ENCODE measurements around the gene ABCA7.

Gene ABCA7

DNA sequence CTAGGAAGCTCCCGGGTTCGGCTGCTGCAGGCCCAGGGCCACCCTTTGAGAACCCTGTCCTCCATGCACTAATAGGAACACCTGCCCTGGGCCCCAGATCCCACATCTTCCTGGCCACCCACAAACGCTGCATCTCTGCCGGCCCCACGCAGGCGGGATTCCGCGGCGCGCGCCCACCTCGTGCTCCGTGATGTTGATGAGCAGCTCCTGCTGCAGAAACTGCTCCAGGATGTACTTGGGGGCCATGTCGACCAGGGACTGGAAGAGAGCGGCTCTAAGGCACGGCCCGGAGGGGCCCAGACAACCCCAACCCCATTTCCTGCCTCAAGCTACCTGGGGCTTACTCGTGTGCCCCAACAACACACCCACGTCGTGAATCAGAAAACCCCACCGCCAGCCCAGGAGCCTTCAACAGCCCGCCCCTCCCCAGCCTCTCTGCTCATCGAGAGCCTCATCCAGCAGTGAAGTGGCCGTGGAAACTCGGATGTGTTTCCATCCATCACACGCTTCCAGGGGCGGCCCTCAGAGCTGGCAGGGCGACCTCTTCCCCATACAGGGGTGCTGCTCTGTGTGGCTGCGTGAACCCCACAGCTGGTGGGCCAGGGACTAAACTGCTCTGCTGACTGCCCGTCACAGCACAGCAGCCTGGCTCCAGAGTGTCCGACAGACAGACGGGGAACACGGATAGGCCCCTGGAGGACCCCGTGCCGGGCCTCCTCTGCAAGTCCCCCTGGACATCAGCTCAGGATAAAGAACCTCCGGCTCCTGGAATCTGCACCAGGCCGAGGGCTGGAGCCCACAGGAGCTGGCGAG lies 51.0 kb downstream of the ABCA7 start:
- peak; percentile 57 to 67 for DNase-seq

DNA sequence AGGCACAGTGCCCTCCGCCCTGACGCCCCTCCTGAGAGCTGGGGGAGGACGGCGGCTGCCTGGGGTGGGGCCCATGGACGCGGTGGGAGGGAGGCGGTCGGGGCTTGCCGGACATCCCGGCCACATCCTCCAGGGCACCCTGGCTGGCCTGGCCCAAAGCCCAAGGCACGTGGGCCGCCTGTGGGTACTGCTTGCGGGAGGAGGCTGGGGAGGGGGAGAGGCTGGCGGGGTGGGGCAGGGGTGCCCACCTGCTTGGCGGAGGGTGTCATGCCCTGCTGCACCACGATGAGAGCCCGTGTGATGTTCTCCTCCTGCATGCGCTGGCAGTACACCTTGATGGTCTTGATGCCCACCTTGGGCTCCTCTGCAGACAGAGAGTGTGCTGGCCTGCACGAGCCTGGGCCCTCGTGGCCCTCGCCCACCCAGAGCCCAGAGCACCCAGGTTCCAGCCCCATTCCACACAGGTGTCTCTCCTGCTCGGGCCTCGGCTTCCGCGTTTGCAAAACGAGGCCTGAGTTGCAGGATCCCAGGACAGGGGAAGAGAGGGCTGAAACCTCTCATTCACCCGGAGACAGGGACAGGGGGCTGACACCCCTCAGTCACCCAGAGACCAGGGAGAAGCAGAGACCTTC lies 51.8 kb downstream of the ABCA7 start:
- no peak for DNase-seq

DNA sequence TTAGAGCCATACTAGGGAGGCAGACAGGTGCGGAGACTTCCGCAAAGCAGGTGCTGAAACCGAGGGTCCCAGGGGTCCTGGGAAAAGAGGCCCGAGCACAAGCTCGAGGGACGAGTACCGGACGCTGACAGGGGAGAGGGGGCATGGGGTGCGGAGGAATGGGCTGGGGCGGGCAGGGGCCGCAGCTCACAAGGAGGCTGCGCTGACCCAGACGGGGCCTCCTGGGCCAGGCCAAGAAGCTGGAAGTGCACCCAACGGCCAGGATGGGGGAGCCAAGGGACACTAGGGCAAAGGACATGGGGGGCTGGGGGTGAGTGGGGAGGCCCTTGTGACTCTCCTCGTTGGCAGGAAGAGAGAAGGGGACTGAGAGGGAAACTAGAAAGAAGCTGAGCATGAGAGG lies 53.4 kb downstream of the ABCA7 start:
- DNase-seq: no peak

DNA sequence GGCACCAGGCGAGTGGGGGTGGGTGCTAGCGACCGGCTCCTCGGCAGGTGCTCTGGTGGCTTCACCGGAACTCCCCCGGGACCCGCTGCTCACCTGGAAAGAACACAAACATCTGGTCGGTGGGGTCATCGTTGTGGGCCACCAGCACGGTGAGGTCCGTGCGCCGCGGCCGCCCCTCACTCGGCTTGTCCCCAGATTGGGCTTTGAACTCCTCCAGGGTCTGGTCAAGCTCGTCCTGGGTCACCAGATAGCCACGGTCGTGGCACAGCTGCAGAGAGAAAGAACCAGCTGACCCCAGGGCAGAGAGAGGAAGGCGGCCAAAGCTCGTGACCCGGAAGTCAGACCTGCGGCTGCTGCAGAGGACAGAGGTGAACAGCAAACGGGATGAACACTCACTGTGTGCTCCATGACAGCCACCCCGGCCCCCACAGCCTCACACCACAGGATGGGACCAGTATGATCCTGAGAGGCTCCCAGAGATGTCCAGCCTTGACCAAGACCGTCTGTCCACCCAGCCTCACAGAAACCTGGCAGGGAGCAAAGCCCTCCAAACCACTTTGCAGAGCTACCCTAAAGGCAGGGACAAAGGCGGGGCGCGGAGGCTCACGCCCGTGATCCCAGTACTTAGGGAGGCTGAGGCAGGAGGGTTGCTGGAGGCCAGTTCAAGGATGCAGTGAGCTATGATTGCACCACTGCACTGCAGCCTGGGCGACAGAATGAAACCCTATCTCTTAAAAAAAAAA lies 54.1 kb downstream of the ABCA7 start:
- DNase-seq: no peak

DNA sequence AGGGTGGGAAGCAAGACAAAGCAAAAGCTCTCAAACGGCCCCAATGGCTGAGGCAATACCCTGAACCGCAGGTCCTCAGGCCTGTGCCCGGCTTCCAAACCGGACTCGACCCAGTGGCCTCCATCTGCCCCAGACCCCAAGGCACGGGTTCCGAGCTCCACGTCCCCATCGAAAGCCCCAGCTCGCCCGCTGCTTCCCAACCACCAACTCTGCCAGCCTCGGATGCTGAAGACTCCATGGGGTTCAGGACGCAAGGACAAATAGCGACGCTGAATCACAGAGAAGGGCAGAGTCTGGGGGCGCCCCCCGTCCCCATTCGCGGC lies 54.7 kb downstream of the ABCA7 start:
- peak in 1 of 2 experiments; percentile 27 for DNase-seq

DNA sequence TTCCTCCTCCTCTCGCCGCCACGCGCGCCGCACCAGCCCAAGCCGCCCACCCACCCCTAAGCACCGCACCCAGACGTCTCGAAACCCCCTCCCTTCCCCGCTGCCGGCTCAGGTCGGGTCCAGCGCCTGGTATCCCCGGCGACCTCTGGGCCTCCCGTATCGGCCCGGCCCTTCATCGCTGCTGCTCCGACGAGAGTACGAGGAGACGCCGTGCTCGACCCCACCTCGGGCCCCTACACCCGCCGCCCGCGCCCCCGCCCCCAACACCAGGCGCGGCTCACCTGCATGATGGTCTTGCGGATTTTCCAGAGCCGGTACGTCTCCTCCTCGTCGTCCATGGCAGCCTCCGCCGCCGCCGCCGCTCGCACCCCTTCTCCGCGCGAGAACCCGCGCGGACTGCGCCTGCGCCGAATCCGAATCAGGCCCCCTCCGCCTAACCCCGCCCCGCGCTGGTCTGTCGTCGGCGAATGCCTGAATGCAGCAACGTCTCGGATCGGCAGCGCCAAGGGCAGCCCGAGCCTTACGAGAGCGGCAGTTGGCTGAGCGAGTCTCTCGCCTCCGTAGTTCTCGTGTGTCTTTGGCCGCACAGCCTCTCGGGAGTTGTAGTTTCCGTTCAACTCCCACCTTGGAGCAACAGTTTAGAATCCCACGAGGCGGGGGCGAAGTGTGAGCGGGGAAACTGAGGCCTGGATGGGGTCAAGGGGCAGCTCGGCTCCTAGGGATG lies 55.2 kb downstream of the ABCA7 start, which contains the start of gene POLR2E:
TSS of gene POLR2E (minus strand) at position 398 of the 724 bp plus-strand sequence. CDS start at position 338, 60 bp downstream.
- DNase-seq: peak; percentile 99

DNA sequence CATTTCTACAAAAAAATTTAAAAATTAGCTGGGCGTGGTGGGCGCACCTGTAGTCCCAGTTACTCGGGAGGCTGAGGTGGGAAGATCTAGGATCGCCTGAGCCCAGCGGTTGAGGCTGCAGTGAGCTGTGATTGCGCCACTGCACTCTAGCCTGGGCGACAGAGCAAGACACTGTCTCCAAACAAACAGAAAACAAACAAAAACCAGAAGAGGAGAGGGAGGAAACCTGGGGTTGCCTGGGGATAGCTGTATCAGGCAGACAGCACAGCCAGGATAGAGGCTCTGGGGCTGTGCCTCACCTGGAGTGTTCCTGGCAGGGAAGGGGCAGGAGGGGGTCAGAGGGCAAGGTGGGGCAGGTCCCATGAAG lies 57.9 kb downstream of the ABCA7 start:
- no peak for DNase-seq

DNA sequence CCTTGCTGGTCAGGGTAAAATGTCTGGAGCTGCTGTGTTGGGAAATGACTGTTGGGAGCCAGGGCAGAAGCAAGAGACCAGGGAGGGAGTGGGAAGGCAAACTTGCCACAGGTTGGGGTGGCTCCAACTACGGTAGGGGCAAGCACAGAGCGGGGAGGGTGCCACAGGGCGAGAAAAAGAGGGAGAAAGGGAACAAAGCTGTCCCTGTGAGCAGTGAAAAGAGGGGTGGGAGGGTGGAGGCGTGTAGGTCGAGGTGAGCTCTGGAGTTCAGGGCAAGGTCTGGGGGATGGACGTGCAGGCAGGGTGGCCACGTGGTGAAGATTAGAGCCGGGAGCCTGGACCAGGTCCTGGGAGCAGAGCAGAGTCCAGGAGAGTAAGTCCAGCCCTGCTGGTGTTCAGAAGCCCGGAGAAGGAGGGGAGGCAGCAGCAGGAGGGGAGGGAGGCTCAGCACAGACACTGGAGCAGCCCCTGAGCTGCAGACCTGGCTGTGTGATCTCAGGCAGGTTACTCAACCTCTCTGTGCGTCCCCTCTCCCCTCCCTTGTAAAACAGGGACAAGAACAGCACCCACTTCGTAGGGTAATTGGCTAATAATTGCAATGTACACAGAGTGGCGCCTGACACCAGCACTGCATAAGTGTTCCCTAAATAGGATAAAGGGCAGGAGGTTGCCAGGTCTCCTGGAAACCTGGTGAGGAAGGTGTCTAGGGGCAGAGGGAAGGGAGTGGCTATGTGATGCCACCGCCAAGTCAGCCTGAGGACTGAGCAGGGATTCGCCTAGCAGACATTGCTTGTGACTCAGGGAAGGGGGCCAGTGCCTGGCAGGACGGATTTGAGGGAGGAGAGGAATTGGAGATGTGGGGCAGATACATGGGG lies 58.5 kb downstream of the ABCA7 start:
- DNase-seq: no peak

DNA sequence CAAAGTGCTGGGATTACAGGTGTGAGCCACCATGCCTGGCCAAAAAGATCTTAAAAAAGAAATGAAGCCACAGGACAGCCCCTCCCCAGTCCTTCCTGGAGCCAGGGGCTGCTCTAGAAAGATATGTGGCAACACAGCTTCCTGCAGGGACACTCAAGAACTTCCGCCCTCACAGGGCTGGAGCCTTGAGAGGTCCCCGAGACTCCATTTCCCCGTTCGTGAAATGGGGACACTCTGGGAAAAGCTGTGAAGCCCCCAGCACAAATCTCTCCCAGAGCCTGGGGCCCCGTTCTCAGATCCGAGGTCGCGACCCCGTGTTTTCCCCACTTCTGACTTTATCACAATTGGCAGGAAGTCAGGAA lies 61.4 kb downstream of the ABCA7 start:
- no peak for DNase-seq

DNA sequence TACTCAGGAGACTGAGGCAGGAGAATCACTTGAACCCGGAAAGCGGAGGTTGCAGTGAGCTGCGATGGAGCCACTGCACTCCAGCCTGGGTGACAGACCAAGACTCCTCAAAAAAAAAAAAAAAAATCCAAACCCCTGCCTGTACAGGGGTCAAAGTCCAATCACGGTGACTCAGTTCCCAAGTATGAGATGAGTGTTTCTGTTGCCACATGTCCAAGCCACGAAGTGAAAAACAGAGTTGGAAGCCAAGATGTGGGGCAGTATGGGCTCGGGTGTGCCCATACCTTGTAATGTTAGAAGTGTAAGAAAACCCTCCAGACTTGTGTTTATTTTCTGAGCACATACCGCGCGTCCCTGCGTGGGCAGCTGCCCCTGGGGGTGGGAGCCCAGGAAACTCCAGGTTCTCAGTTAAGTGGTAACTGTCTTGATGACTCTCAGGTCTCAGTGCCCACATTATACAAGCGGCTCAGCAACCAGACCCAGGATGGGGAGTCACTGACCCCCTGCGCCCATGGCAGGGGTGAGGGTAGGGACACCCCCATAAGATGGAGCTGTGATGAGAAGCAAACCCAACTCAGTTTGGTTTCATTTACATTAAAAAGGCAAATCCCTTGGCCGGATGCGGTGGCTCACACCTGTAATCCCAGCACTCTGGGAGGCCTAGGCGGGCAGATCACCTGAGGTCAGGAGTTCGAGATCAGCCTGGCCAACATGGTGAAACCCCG lies 62.7 kb downstream of the ABCA7 start:
- peak; percentile 88 for DNase-seq

DNA sequence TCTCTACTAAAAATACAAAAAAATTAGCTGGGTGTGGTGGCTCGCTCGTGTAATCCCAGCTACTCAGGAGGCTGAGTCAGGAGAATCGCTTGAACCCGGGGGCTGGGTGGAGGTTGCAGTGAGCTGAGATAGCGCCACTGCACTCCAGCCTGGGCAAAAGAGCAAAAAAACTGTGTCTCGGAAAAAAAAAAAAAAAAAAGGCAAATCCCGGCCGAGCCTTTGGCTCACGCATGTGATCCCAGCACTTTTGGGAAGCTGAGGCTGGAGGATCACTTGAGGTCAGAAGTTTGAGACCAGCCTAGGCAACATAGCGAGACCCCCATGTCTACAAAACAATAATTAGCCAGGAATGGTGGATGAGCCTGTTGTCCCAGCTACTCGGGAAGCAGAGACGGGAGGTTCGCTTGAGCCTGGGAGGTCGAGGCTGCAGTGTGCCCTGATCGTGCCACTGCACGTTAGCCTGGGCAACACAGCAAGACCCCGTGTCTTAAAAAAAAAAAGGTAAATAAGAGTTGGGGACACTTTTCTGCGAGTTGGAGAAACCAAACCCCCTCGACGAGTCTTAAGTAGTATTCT lies 63.3 kb downstream of the ABCA7 start:
- DNase-seq: no peak

DNA sequence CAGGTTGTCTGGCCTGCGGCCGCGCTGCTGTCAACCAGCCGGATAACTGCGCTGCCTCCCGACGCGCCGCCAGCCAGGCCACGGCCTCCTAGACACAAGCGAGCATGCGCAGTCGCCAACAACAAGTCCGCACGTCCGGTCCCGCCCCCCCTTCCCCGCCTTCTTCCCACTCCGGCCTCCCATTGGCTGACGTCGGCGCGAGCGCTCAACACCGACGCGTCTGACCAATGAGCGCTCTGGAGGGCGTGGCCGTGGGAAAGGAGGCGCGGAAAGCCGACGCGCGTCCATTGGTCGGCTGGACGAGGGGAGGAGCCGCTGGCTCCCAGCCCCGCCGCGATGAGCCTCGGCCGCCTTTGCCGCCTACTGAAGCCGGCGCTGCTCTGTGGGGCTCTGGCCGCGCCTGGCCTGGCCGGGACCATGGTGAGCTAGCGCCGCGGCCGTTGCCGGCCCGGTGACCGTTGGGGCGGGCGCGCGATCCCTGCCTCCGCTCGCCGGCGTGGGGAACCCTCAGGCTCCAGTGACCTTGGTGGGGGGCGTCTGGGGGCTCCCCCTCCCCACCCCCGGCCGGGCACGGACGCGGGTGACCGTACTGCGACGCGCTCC lies 63.9 kb downstream of the ABCA7 start, which contains the start of gene GPX4:
TSS of gene GPX4 (plus strand) at position 287 of the 603 bp plus-strand sequence. CDS start at position 337, 50 bp downstream.
- DNase-seq: peak; percentile 98

DNA sequence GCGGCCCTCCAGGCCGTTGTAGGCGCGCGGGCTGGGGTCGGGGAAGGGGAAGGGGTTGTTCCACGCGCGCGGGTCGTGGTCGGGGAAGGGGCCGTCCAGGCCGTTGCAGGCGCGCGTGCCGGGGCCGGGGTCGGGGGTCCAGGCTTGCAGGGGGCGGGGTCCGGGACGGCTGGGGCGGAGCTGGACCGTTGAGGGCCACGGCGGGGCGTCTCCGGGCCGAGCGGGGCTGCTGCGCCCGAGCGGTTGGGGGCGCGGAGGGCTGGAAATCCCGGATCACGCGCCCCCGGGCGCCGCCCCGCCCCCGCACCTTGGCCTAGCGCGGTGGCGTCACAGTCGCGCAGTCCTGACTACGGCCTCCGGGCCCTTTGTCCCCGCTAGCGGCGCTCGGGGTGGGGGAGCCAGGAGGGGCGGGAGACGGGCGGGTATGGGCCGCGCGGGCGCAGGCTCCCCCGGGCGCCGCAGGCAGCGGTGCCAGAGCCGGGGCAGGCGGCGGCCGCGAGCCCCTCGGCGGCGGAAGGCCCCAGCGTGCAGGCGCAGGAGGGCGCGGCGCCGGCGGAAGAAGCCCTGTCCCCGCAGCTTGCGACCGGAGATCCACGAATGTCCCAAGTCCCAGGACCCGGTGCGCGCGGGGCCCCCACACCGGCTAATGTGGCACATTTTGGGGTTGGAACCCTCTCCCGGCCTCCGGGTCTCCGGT lies 64.6 kb downstream of the ABCA7 start:
- DNase-seq: peak; percentile 81 to 86

DNA sequence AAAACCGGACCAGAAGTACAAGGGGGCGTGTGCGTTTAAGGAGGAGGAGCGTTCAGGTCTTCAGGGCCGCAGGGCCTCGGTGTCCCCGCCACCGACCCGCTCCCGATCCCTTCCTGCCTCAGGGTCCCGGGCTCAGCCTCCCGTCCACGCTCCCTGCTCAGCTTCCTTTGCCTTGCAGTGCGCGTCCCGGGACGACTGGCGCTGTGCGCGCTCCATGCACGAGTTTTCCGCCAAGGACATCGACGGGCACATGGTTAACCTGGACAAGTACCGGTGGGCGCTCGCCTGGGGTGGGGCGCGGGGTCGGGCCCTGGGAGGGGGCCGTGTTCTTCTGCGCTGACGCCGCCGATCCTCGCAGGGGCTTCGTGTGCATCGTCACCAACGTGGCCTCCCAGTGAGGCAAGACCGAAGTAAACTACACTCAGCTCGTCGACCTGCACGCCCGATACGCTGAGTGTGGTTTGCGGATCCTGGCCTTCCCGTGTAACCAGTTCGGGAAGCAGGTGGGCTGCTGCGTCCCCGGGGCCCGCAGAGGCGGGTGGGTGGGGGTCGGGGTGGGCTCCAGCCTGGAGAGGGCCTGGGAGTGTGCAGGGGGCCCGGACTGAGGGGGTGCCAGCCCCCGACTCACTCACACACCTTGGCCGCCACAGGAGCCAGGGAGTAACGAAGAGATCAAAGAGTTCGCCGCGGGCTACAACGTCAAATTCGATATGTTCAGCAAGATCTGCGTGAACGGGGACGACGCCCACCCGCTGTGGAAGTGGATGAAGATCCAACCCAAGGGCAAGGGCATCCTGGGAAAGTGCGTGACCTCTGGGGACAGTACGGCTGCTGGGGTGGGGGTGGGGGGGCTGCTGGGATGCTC lies 65.3 kb downstream of the ABCA7 start:
- no peak for DNase-seq

DNA sequence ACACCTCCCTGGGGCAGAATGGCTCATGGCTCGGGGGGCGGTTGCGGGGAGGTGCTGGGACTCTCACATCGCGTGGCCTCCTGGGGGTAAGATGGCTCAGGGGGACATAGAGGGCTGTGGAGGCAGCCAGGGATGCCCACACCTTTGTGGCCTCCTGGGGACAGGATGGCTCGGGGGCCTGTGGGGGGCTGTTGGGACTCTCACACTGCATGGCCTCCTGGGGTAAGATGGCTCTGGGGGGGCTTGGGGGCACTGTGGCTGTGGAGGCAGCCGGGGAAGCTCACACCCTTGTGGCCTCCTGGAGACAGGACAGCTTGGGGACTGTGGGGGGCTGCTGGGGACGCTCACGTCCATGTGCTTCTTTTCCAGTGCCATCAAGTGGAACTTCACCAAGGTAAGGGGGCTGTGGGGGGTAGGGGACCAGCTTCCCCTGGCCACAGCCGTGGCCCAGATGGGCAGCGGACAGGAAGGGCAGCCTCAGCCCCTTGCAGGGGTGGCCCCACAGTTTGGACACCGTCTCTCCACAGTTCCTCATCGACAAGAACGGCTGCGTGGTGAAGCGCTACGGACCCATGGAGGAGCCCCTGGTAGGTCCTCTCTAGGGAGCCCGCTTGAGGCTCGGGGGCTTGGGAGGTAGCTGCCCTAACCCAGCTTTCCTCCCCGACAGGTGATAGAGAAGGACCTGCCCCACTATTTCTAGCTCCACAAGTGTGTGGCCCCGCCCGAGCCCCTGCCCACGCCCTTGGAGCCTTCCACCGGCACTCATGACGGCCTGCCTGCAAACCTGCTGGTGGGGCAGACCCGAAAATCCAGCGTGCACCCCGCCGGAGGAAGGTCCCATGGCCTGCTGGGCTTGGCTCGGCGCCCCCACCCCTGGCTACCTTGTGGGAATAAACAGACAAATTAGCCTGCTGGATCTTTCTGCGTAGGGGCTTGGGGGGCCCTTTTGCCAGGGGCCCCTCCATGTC lies 66.2 kb downstream of the ABCA7 start:
- no peak for DNase-seq

DNA sequence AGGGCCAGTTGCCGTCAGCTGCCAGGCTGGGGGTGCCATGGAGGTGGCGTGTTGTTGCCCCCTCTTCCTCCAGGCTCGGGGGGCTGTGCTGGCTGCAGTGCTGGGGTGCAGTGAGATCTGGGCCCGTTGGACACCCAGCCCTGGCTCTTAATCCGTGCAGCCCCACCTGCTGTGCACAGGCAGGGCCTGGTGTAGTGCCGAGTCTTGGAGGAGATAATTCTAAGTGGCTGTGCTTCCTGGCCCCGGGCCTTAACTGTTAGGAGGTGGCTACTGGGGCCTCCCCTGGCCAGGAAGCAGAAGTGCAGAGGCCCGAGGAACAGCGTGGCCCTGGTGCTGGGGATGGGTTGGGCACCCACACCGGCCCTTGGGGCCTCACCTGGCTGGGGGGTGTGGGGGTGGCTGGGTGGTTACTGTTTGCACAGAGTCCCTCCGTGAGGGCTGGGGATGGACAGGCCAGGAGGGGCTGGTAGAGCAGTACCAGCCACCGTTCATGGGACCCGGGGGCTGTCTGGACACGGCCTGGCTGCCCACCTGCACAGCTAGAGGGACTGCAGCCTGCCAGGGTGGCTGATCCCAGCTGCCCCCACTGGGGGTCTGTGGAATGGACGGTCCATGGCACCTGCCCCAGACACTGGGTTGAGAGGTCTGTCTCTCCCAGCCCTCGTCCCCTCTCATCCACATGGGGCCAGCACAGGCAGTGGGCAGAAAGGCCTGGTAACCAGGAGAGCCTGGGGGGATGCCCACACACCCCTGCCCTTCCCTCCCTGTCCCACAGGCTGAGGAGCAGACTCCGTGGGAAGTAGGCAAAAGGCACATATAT lies 67.1 kb downstream of the ABCA7 start:
- DNase-seq: no peak

All from activated T-cell treated with anti-CD3 and anti-CD28 coated beads, Interleukin-2, amount 50 U/mL, for 48 hours (primary cell).